ENCODE measurements around the gene FEZF1.
A peak's percentile ranks its signal among the peaks of the same experiment; 100 is the strongest.

Gene FEZF1

GRCh38 chr7:122304319-122304975, at the start of gene FEZF1:
Gene FEZF1 (minus strand): TSS chr7:122304750. CDS start chr7:122304437, 313 bp downstream.
- DNase-seq, result peak in 1 of 14 donors; percentile 9

DNA sequence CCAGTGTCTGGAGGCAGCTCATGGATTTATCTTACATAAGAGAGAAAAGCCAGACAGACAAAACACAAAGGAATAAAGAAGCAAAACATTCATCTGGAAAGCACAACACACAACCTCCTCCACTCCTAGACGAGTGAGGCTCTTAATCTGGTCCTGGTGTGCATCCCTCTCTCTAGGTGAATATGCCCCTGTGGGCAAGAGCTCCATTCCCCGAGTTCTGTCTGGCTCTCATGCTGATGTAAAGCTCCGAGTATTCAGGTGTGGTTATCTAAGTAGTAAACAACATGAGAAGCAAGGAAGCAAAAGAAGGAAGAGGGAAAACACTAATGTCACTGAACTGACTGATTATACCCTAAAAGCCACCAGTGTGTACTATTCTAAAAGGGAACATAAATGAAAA, 47.9 kb upstream of the FEZF1 start:
- DNase-seq, result peak in 1 of 14 donors; percentile 15

- DNase-seq, result no peak
These were observed 46.2 kb upstream of the FEZF1 start for GRCh38 chr7:122350701-122351100.

- DNase-seq, result no peak
These were observed 39.7 kb upstream of the FEZF1 start for GRCh38 chr7:122344303-122344620.

DNA sequence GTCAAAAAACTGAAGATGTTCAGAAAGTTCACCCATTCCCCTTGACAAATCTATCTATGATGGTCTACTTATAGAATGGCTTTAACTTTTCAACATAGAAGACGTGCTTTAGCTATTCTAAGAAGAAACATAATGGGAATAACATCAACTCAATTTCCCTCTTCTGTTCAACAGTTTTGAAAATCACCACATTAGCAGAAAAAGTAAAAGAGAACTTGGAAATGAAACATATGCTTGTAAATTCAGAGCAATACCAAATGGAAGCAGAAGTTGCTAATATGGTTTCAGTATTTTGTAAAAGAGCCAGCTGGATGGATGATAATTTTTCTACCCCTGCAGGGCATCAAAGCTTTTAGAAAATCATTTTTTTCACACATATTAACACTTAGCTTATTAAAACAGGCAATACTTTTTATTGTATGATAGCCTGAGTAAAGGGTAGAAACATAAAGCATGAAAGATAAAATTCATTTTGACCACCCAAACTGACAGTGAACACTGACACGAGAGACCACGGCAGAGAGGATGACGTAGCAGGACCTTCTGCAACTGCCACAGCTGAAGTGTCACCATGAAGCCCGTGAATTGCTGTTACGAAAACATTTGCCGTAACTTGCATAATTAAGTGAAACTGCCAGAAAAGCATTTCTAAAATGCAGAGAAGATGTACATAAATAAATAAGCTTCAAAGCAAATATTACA, 39.2 kb upstream of the FEZF1 start:
- no peak for DNase-seq

- no peak for DNase-seq
These were observed 35.9 kb upstream of the FEZF1 start for GRCh38 chr7:122340427-122340826.

DNA sequence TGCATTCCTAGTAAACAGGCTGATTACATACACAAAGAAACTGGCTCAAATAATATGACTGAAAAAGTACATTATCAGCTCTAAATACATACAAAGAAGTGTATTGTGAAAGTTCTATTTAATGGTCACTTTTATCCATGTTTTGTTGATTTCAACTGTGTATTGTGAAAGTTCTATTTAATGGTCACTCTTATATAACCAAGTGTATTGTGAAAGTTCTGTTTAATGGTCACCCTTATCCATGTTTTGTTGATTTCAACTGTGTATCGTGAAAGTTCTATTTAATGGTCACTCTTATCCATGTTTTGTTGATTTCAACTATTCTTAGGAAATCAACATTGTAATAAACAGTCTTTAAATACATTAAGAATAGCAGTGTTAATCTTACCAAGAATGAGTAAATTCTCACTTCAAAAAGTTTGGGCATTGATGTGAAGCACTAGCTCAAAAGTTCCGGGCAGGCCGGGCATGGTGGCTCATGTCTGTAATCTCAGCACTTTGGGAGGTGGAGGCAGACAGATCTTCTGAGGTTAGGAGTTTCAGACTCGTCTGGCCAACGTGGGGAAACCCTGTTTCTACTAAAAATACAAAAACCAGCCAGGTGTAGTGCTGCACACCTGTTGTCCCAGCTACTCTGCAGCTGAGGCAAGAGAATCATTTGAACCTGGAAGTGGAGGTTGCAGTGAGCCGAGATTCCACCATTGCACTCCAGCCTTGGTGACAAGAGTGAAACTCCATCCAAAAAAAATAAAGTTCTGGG, 34.8 kb upstream of the FEZF1 start:
- no peak for DNase-seq

DNA sequence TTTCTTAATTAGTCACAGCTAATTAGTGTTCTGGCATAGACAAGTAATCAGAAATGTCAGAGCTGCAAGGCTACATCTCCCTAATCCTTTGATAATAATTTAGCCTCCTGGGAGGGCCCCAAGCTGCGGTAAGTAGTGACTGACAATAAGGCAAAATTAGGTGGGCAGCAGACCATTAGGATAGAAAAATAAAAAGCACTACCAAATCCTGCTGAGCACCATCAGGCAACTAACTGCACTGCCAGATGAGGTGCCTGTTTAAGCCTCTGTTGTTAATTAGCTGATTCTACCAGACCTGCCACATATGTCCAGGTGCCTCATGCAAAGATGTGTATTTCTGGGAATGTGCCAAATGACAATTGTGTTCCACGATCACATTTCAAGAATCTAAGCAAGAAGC, 32.5 kb upstream of the FEZF1 start:
- peak in 1 of 14 donors; percentile 26 for DNase-seq

DNA sequence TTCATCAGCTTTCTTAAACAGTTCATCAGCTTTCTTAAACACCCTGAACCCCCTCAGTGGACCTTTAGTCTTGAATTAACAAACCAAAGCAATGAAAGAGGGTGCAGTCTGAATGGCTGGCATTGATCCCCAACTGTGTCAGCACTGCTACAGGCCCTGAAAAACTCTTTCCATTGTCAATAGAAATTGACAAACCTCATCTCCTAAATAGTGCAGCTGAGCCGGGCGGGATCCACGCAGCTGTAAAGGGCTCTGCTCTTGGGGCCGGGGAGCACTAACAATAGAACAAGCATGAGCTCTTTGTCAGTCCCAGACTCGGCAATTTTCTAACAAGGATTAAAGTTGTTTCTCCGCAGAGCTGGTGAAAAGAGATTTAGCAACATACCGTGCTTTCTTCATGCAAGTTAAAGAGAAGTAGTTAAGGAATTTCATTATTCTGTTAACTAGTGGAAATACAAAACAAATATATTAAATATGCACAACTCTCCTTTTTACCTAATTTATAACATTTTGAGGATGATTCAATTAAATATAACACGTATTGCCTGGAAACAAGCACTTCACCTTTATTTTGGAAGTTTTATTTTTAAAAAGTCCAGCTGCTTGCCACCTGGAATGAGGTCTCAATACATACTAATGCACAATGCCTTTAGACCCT, 24.7 kb upstream of the FEZF1 start:
- no peak for DNase-seq

DNA sequence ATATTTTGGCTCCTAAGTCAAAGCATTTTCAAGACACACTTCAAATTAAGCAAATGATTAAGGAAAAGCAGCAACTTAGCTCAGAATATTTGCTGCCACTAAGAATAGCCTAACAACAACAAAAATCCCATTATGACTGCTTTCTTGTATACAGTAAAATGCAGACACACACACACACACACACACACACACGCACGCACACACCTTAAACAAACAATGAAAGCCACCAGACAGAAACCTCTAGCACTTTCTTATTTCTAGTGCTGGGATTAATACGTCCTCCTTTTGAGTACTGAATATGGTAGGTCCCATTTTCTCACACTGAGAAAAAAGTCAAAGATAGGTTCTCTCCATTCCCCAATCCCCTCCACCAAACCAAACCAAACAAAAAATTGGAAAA, 23.4 kb upstream of the FEZF1 start:
- no peak for DNase-seq

DNA sequence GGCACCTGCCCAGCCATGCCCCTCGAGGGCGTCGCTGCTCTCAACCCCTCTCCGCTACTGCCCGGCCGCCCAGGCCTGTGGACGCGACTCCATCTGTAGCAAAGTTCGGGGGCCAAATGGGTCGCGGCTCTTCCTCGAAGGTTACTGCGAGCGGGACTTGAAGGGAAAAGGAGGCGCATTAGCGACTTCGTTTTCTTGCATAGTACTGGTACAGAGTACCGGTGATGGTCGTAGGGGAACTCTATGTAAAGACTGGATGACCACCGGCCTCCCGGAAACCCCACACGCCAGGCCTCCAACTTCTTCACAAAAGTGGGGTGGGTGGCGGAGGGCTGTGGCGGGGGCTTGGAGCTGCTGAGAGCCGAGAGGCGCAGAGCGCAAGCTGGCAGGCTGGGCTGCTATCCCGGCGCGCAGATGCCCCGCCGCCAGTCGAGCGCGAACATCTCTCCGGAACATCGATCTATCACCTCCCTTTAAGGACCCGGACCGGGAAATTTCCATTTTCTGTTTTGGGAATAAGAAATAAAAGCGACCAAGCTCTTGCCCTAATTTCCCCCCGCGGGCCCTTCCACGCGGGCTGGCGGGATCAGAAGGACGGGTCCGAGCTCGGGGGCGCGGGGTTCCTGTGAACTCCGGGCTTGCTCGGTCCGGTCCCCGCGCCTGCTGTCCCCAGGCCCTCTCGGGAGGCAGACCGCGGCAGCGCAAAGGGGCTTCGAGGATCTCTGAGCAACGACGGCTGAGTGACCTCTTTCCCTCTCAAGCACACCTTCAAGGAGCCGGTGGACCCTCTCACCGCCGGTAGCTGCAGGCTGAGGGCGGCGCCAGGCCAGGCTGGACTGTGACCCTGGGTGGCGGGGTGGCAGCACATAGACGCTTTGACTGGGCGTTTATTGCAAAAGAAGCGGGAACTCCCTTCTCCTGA, 12.2 kb upstream of the FEZF1 start:
- peak in 1 of 14 donors; percentile 36 for DNase-seq

DNA sequence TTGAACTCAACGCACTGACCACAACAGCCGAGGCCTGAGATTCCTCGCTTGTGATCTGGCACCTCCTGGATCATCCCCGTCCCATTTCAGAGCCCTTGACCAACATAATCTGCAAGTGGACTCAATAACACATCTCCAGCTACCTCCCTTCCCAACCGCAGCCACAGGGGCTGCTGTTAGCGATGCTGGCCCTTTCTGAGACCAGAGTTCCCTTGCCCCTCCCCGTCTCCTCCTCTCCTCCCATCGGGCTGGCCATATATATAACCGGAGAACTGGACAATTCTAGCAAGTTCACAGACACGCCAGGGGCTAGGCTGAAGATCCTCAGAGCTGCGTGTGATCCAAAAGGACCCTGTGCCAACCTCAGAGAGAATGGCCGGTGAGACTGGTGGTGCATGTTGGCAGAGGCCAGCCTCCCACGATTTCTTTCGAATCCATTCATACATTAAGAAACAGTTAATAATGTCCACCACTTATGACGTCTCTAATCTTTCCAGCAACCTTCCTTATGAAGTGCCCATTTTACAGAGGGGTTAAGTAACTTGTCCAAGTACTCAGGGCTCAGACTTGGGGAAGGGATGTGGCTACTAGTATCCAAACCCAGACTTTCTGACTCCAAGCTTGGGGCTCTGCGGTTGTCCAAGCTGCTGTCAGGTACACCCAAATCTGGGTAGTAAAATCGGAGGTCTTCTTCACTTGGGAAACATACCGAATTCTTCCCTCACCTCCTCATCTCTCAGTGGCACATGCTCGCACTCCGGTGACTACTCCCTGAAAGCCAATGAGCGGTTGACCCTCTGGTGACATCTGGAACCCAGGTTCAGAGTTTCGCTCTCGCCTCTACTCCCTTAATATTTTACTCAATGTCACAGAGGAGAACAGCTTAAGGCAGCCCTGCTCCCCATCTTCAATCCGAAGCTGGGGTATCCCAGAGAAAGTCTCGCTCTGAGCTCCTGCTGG, 11.2 kb upstream of the FEZF1 start:
- no peak for DNase-seq

DNA sequence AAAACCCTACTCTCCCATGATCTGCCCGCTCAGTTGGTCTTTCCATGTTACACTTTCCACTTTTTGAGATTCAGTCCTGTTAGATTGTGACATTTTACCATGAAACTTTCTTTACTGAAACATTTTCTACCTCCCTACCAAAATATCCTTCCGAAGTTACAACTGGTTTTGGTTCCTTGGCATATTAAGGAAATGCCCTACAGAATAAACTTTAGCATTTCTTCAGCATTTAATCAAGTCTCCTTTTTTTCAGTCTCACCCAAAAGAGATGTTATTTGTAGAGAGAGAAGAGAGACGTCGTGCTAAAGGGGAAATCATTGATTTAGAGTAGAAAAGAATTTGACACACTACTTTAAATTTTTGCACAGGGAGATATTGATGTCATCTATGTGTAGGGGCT, 9.7 kb upstream of the FEZF1 start:
- no peak for DNase-seq

DNA sequence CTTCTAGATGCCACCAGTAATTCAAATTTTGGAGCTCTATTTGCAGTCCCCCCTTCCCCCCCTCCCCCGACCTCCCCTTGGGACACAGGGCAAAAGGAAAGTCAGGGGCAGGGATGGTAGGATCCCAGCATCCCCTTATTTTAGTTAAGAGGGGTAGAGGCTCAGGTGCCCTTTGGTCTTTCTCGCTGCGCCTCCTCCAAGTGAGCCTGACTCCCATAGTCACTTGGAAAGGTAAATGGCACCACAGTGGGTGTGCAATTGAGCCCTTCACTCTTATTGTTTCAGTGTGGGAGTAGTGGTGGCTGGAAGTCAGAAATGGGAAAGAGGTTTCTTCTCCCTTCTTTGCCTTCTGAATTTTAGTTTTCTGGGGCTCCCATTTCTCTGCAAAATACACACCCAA, 8.2 kb upstream of the FEZF1 start:
- no peak for DNase-seq

- DNase-seq, result no peak
These were observed 7.3 kb upstream of the FEZF1 start for GRCh38 chr7:122311734-122312450.

- no peak for DNase-seq
These were observed 6.6 kb upstream of the FEZF1 start for GRCh38 chr7:122311050-122311700.

DNA sequence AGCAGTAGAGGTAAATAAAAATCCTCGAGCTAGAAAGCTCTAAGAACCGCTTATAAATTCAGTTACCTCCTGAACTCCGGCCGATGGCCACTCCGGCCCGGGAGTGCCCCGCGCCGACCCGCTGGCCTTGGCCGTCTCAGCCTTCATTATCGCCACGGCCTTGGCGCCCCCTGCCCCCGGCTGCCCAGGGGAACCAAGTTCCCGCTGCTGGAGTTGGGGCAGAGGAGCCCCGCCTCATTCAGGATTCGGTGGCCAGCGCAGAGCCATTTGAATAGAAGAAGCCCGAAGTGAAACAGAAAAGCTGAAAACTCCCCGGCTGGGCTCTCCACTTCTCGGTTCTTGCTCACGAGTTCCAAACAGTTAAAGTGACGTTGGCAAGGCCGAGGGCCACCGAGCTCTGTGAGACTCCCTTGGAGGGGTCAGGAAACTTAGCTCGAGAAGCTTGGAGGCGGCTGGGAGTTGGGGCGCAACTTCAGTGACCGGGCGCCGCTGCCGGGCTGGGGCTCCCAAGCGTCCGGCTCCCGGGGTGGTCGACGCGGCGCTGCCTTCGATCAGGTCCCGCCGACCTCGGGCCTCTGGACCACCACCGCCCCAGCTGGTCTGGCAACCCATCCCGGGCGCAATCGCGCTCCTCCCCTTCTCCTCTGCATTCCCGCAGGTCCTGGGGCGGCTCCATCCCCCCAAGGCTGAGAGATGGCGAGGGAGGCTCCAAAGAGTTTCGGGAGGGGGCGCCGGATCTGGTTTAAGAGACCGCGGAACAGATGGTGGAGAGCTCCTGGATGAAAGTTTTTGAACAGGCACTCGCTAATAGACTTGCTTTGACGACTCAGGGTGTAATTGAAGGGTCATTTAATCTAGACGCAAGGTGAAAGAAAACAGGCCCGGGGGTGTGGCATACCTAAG, 5.8 kb upstream of the FEZF1 start:
- DNase-seq, result no peak

- no peak for DNase-seq
These were observed 4.9 kb upstream of the FEZF1 start for GRCh38 chr7:122309421-122309820.

- no peak for DNase-seq
These were observed 2.7 kb upstream of the FEZF1 start for GRCh38 chr7:122307228-122307621.
